Measurements from ENCODE around the gene RNF144B. TPM values are rescaled to one million over a fixed set of nuclear protein-coding genes. Genes with fewer than 3 reads are reported as not detected.
"Not testable (repeated sequence)": the region's sequence is repeated elsewhere in the genome, so short reads cannot be mapped to it uniquely, and the experiment has no call there.

Gene RNF144B
- total RNA-seq, 1 experiment from 2014 or later = 12.1 TPM

DNA sequence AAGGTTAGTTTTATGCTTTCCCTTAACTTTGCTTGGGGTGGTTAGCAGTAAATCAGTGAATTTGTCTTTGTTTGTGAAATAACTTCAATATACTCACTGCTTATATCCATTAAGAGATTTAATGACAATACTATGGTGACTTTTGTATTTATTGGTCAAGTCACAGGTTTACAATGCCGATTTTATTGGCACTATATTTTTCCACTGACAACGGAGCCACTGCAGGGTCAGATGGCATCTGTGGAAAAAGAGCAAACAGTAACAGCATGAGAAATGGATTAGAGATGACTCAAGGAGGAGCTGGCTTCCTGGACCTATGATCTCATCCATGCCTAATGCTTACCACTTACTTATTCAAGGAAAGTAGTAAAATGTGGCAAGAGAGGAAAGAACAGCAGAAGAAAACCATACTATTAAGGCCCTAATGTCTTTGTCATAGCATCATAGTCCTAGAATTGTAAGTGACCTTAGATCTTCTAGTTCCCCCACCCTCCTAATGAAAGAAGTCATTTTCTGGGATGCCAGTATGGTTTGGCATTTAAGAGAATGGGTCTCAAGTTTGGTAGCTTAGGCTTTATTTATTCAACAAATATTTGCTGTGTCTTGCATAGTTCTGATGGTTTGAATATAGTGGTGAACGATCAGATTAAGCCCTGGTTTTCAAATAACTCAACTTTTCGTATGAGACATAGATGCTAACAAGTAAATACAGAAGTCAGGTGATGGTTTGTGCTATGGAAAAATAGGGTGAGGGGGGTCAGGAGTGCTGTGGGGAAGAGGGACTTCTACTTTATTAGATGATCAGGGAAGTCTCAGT, 18.5 kb downstream of the RNF144B start:
- DNase-seq = no peak
- Mint-ChIP-seq H3K27ac (ENCODE audit: unreplicated experiment) (no peak overlapping the region), H3K9me3 (ENCODE audit: low read depth, unreplicated experiment) (peaks cover 3% of the 10 kb centered on the region), H3K4me1 (ENCODE audit: low read depth, unreplicated experiment) (peaks cover 7% of the 10 kb centered on the region), H3K27me3 (ENCODE audit: unreplicated experiment) (no peaks in the 10 kb centered on the region), H3K4me3 (ENCODE audit: low read depth, unreplicated experiment) (no peak overlapping the region), H3K36me3 (ENCODE audit: insufficient read depth, unreplicated experiment) (no peaks in the 10 kb centered on the region)
- CTCF ChIA-PET = no interaction called here
- intact Hi-C loops (cut with micrococcal nuclease; ENCODE audit: unreplicated experiment) = no loop called here
- TF ChIP-seq, protein P1, sequence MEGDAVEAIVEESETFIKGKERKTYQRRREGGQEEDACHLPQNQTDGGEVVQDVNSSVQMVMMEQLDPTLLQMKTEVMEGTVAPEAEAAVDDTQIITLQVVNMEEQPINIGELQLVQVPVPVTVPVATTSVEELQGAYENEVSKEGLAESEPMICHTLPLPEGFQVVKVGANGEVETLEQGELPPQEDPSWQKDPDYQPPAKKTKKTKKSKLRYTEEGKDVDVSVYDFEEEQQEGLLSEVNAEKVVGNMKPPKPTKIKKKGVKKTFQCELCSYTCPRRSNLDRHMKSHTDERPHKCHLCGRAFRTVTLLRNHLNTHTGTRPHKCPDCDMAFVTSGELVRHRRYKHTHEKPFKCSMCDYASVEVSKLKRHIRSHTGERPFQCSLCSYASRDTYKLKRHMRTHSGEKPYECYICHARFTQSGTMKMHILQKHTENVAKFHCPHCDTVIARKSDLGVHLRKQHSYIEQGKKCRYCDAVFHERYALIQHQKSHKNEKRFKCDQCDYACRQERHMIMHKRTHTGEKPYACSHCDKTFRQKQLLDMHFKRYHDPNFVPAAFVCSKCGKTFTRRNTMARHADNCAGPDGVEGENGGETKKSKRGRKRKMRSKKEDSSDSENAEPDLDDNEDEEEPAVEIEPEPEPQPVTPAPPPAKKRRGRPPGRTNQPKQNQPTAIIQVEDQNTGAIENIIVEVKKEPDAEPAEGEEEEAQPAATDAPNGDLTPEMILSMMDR (IDR thresholded peaks at IDR 0.05; ENCODE audit: unreplicated experiment) = no peak
- BruUV-seq (replicated peaks) = no TSS peak

DNA sequence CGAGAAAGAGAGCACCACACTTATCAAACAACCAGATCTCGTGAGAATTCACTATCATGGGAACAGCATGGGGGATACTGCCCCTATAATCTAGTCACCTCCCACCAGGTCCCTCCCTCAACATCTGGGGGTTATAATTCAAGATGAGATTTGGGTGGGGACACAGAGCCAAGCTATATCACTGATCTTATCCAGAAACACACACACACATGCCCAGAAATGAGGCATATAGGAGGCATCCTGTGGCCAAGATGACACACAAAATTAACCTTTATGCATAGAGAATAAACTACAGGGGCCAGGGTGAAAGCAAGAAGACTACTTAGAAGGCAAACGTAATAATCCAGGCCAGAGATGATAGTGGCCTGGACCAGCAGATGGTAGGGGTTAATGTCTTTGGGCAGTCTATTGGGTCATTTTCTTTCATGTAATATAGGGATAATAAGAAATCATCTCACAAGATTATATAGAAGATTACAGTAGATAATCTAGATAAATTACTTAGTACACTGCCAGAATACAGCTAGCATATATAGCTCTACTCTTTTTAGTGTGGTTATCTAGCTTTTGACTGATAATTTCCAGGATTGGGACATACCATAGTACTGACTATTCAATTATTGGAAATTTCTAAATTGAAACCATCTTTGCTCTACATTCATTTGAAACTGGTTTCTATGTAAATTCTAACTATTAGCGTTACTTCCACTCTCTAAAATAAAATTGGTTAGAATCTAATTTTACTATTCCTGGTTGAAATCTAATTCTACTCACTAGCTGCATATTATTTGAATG, 20.0 kb downstream of the RNF144B start:
- Mint-ChIP-seq H3K27me3 (ENCODE audit: unreplicated experiment) (no peaks in the 10 kb centered on the region), H3K4me1 (ENCODE audit: low read depth, unreplicated experiment) (peaks cover 7% of the 10 kb centered on the region), H3K9me3 (ENCODE audit: low read depth, unreplicated experiment) (peaks cover 3% of the 10 kb centered on the region), H3K4me3 (ENCODE audit: low read depth, unreplicated experiment) (no peak overlapping the region), H3K36me3 (ENCODE audit: insufficient read depth, unreplicated experiment) (no peaks in the 10 kb centered on the region), H3K27ac (ENCODE audit: unreplicated experiment) (no peak overlapping the region)
- CTCF ChIA-PET = no interaction called here
- BruUV-seq (replicated peaks) = no TSS peak
- TF ChIP-seq, protein P1 (IDR thresholded peaks at IDR 0.05; ENCODE audit: unreplicated experiment) = no peak
- no peak for DNase-seq
- intact Hi-C loops (cut with micrococcal nuclease; ENCODE audit: unreplicated experiment) = no loop called here

DNA sequence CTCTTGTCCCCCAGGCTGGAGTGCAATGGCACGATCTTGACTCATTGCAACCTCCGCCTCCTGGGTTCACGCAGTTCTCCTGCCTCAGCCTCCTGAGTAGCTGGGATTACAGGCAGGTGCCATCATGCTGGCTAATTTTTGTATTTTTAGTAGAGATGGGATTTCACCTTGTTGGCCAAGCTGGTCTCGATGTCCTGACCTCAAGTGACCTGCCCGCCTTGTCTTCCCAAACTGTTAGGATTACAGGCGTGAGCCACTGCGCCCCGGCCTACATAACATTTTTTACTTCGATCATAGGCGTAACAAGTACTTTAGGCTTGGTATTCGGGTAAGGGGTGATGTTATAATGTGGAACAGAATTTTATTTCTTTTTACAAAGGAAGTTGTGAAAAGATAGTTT, 22.5 kb downstream of the RNF144B start:
- intact Hi-C loops (cut with micrococcal nuclease; ENCODE audit: unreplicated experiment); H3K4me1 Mint-ChIP-seq (ENCODE audit: low read depth, unreplicated experiment); H3K36me3 Mint-ChIP-seq (ENCODE audit: insufficient read depth, unreplicated experiment): not testable (repeated sequence)

DNA sequence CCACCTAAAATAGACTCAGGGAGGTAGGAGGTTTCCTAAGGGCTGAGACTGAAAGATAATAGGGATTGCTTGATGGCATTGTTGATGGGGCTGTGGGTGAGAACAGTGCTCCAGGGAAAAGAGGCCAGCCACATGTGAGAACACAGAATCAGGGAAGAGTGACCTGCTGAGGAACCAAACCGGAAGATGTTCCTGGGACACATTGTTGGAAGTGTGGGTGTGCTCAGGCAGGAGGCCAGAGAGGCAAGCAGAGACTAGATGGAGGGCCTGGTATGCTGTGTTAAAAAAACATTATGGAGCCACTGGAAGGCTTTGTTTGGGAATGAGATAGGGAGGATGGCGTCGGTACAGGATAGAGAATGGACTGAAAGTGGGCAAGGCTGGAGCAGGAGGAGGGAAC, 23.3 kb downstream of the RNF144B start:
- no peak overlapping the region for H3K27ac Mint-ChIP-seq (ENCODE audit: unreplicated experiment)
- intact Hi-C loops (cut with micrococcal nuclease; ENCODE audit: unreplicated experiment) = no loop called here
- H3K36me3 Mint-ChIP-seq (ENCODE audit: insufficient read depth, unreplicated experiment) = no peaks in the 10 kb centered on the region
- H3K9me3 Mint-ChIP-seq (ENCODE audit: low read depth, unreplicated experiment) = peaks cover 3% of the 10 kb centered on the region
- H3K4me3 Mint-ChIP-seq (ENCODE audit: low read depth, unreplicated experiment) = no peak overlapping the region
- TF ChIP-seq, protein P1 (IDR thresholded peaks at IDR 0.05; ENCODE audit: unreplicated experiment) = no peak
- peaks cover 7% of the 10 kb centered on the region for H3K4me1 Mint-ChIP-seq (ENCODE audit: low read depth, unreplicated experiment)
- CTCF ChIA-PET = no interaction called here
- no TSS peak for BruUV-seq (replicated peaks)
- DNase-seq = no peak
- H3K27me3 Mint-ChIP-seq (ENCODE audit: unreplicated experiment) = no peaks in the 10 kb centered on the region

More for the DNA sequence above, 22.5 kb downstream of the RNF144B start:
- H3K27ac Mint-ChIP-seq (ENCODE audit: unreplicated experiment); H3K27me3 Mint-ChIP-seq (ENCODE audit: unreplicated experiment); CTCF ChIA-PET; H3K4me3 Mint-ChIP-seq (ENCODE audit: low read depth, unreplicated experiment); BruUV-seq (replicated peaks); DNase-seq; H3K9me3 Mint-ChIP-seq (ENCODE audit: low read depth, unreplicated experiment): not testable (repeated sequence)

Data from Calu3 (cell line).